IPS-15b (cell line): ENCODE data around the gene FRMPD1.
"Not testable (repeated sequence)": the region's sequence is repeated elsewhere in the genome, so short reads cannot be mapped to it uniquely, and the experiment has no call there.

Experiments
- H3K27me3 ChIP-seq: one replicate; pipeline ENCODE4 v1.6.1; 2013; ENCODE audit warnings: low read length; ENCODE audit not compliant: control insufficient read depth, insufficient read depth
- H3K36me3 ChIP-seq: one replicate; pipeline ENCODE4 v1.6.1; 2013; ENCODE audit warnings: low read length; ENCODE audit not compliant: control insufficient read depth, insufficient read depth
- H3K4me1 ChIP-seq: one replicate; pipeline ENCODE4 v1.6.1; 2013; ENCODE audit warnings: mild to moderate bottlenecking, low read length; ENCODE audit not compliant: control insufficient read depth, insufficient read depth
- H3K4me3 ChIP-seq: one replicate; pipeline ENCODE4 v1.5.1; 2013; ENCODE audit warnings: low read depth, low read length
- H3K9ac ChIP-seq: one replicate; pipeline ENCODE4 v1.6.1; 2013; ENCODE audit warnings: low read depth, mild to moderate bottlenecking, low read length
- H3K9me3 ChIP-seq: one replicate; pipeline ENCODE4 v1.6.1; 2013; ENCODE audit warnings: mild to moderate bottlenecking, low read length; ENCODE audit not compliant: control insufficient read depth, insufficient read depth

FRMPD1 gene, protein sequence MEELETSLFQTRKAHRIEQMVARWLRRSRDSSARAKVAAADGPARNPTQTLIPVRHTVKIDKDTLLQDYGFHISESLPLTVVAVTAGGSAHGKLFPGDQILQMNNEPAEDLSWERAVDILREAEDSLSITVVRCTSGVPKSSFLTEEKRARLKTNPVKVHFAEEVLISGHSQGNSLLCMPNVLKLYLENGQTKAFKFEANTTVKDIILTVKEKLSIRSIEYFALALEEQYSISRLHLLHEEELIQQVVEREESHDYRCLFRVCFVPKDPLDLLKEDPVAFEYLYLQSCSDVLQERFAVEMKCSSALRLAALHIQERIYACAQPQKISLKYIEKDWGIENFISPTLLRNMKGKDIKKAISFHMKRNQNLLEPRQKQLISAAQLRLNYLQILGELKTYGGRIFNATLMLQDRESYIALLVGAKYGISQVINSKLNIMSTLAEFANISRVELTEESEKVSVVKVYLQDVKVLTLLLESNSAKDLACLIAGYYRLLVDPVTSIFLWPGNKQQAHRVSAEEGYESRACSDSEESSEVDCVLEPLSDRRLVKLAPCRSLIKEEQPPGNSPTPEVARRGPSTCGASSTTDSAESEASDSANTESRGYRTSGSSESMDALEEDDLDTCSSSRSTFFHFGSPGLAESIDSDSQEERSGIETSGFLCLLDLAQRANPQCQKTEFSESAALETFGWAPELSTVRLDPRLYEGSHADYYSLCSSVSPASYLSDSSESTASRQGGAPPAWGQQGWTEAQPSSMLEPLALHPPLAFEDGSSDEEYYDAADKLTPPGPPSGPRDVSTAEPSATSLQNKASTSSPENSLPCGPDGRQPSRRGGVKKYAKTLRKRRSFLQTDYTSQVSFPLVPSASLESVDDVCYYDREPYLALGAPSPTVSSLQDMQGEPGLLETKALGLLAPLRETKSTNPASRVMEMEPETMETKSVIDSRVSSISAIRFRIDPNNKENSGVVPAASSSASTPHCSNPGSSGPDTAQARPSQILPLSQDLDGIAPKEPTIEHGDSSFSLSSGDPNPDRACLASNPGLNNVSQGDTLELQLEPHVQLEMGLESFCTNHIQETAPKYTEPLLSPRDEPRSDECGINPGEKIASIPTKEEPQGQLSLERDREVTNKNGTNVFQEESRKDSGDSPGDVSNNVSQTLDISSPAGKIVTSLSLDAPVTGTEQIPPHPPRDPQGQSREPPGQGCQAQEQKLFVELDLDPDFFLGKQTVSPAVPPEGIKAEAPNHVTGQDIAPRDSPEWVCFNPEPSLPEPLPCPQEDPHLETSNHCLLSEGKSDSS (N-terminal part only)

DNA sequence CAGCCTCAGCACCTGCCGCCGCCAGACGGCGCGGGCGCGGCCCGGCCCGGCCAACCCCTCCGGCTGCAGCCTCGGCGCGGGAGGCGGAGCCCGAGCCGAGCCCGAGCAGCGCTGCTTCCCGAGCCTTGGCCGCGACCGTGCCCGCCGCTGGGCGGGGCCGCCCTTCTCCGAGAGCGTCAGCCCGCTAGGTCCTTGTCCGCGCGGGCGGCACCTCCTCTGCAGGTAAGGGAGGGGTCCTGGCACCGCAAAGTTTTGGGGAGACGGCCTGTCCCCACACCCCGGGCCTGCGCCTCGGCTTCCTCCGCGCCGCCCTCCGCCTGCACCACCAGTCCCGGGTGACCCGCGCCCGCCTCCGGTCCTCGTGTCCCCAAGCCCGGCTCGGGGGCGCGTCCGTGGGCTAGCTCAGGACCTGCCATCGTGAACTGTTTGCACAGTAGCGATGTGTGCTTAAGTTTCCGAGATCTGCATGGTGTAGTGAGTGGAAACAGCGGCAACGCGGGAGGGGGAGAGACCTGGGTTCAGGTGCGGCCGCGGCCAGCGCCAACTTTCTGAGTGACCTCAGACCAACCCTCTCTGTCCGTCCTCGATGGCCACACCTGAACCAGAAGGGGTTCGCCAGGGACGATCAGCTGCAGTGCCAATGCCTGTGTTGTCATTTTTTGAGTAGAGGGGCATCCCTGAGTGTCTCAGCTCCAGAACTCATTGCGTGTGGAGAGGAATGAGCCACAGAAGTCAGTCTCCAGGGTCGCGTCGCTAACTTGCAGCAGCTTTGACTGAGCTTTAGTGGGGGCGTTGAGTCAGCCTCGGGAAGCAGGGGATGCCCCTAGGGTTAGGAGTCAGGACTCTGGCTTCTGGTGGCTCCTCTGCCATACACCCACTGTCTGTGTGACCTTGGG, at the start of gene FRMPD1:
Gene FRMPD1 (plus strand): TSS at position 82 of the 896 bp plus-strand sequence. CDS start 41,688 bp downstream, outside the sequence.
- no peak within 1 kb of the TSS for H3K9ac ChIP-seq
- no peaks in the 10 kb centered on the region for H3K4me1 ChIP-seq
- no peaks in the 10 kb centered on the region for H3K9me3 ChIP-seq
- H3K4me3 ChIP-seq, result peak within 1 kb of the TSS; percentile 65
- H3K36me3 ChIP-seq, result no peaks in the 10 kb centered on the region
- peaks cover 73% of the 10 kb centered on the region for H3K27me3 ChIP-seq

DNA sequence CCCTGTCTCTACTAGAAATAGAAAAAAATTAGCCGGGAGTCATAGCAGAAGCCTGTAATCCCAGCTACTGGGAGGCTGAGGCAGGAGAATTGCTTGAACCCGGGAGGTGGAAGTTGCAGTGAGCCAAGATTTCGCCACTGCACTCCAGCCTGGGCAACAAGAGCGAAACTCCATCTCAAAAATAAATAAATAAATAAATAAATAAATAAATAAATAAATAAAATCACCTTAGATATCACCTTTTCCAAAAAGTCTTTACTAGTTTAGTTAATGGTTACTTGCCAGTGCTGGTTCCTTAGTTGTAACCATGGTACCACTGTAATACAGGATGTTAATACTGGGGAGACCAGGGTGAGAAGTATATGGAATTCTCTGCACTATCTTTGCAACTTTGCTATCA, 48.7 kb upstream of the FRMPD1 start:
- H3K4me3 ChIP-seq, H3K4me1 ChIP-seq, H3K9ac ChIP-seq, H3K27me3 ChIP-seq, H3K9me3 ChIP-seq, H3K36me3 ChIP-seq: not testable (repeated sequence)

DNA sequence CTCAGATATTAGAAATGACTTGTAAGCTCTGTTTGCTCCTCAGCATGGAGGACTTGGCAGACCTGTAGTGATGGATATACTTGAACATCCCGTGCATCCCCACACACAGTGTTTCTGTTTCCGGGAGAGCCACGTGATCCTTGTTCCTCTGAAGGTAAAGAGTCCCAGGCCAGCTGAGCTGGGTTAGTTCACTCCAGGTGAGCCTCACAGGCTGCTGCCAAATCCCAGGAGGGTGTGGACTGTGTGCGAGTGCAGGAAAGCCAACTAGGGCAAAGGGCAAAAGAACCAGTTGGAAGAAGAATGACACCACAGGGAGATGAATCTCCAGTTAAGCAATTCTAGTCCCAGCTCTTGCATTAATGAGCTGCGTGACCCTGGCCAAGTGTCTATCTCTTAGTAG, 47.9 kb upstream of the FRMPD1 start:
- H3K9me3 ChIP-seq, result no peaks in the 10 kb centered on the region
- no peaks in the 10 kb centered on the region for H3K4me1 ChIP-seq
- no peak overlapping the region for H3K9ac ChIP-seq
- H3K4me3 ChIP-seq, result no peak overlapping the region
- H3K36me3 ChIP-seq, result no peaks in the 10 kb centered on the region
- H3K27me3 ChIP-seq, result no peaks in the 10 kb centered on the region

DNA sequence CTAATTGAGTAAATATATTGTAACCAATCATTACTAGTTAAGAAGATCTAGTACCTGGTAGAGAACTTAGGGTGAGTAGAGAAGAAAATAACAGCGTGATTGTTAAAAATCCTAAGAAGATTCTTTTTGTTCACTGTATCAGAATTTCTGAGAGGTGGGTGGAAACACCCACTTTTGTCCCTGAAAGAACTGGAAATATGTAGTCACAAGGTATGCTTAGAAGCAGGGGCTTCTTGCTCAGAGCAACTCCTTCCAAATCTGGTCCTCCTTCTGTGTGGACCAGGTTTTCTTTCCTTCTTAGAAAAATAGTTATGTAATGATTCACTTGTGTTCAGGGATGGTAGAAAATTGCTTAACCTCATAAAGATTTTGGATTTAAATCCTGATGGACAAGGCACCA, 46.5 kb upstream of the FRMPD1 start:
- Histone ChIP-seq H3K4me3 (no peak overlapping the region), H3K9ac (no peak overlapping the region), H3K9me3 (no peaks in the 10 kb centered on the region), H3K36me3 (no peaks in the 10 kb centered on the region), H3K27me3 (no peaks in the 10 kb centered on the region), H3K4me1 (no peaks in the 10 kb centered on the region)

DNA sequence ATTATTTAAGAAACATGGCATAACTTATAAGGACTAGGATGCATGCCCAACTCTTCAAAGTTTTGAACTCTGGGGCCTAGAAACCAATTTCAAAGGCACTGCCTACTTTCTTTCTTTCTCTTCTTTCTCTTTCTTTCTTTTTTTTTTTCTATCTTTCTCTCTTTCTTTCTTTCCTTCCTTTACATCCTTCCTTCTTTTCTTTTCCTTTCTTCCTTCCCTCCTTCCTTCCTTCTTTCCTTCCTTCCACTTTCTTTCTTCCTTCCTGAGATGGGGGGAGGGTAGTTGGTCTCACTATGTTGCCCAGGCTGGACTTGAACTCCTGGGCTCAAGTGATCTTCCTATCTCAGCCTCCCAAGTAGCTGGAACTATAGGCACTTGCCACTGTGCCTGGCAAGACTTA, 42.5 kb upstream of the FRMPD1 start:
- H3K9me3 ChIP-seq, result no peaks in the 10 kb centered on the region
- H3K9ac ChIP-seq, result no peak overlapping the region
- H3K4me1 ChIP-seq, result no peaks in the 10 kb centered on the region
- H3K4me3 ChIP-seq, result no peak overlapping the region
- no peaks in the 10 kb centered on the region for H3K36me3 ChIP-seq
- H3K27me3 ChIP-seq, result no peaks in the 10 kb centered on the region

DNA sequence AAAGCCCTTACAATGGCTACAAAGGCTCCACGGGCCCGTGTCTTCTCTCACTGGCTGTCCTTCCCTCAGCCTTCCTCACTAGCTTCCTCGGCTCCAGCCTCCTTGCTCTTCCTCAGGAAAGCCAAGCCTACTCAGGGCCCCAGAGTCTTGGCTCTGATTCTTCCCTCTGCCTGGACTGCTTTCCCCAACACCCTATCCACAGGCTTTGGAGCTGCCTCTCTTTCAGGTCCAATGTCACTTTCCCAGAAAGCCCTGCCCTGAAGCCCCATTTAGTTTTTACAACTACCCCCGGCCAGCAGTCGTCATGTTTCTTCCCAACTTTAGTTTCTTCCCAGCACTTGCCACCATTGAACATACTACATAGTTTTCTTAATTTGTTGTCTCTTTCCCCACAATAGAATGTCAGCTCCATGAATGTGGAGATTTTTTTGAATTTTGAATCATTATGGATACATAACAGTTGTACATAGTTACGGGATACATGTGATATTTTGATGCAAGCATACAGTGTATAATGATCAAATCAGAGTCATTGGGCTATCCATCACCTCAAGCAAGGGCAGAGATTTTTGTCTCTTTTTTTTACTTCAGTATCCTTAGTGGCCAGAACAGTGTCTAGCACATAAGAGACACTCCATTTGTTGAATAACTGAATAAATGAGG, 40.9 kb upstream of the FRMPD1 start:
- peaks cover 2% of the 10 kb centered on the region for H3K27me3 ChIP-seq
- no peaks in the 10 kb centered on the region for H3K4me1 ChIP-seq
- no peak overlapping the region for H3K9ac ChIP-seq
- no peaks in the 10 kb centered on the region for H3K9me3 ChIP-seq
- H3K36me3 ChIP-seq, result no peaks in the 10 kb centered on the region
- H3K4me3 ChIP-seq, result no peak overlapping the region

DNA sequence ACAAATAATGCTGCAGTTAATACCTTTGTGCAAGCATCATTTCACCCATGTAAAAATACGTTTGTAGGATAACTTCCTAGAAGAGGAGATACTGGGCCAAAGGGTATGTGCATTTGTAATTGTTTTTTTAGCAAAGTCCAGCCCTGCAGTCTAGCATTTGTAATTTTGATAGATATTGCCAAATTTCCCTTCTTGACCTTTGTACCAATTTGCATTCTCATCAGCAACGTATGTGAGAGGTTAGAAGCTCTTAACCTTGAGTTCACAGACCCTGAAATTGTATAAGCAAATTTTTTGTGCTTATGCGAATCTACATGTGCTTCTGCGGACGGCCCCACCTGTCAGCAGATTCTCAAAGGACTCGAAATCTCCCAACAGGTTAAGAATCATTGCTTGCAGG, 39.7 kb upstream of the FRMPD1 start:
- no peaks in the 10 kb centered on the region for H3K4me1 ChIP-seq
- no peak overlapping the region for H3K4me3 ChIP-seq
- no peak overlapping the region for H3K9ac ChIP-seq
- no peaks in the 10 kb centered on the region for H3K36me3 ChIP-seq
- peaks cover 2% of the 10 kb centered on the region for H3K27me3 ChIP-seq
- no peaks in the 10 kb centered on the region for H3K9me3 ChIP-seq

DNA sequence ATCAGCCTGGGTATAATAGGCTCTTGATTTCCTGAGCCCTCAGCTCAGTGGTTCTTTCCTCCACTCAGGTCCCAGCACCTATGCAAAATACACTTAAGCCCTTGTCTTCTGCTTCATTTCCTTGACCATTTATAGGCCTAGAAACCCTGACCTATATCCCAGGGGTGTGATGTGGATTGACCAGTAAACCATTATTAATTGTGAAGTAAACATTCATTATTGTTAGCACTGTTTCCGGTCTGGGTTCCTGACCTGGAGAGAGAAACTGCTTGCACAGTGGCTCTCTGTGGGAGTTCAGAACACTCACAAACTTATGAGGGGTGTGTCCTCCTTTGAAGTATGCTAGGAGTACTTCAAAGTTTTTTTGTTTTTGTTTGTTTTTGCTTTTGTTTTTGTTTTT, 38.8 kb upstream of the FRMPD1 start:
- no peaks in the 10 kb centered on the region for H3K9me3 ChIP-seq
- peaks cover 4% of the 10 kb centered on the region for H3K27me3 ChIP-seq
- H3K4me3 ChIP-seq, result no peak overlapping the region
- no peak overlapping the region for H3K9ac ChIP-seq
- H3K36me3 ChIP-seq, result no peaks in the 10 kb centered on the region
- H3K4me1 ChIP-seq, result no peaks in the 10 kb centered on the region

DNA sequence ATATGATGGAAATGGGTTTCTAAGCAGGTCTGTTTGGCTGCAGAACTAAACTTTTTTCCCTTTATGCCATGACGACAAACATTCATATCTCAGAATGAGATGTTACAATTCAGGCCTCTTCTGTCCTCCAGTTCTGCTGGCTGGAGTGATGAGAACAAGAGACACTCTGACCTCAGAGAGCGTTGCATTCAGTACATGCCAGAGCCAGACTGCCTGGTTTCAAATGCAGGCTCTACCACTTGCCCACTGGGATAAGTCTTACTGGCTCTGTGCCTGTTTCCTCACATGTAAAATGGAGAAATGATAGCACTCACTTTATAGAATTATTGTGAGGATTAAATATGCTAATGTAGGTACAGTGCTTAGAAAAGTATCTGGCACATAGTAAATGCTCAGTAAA, 33.6 kb upstream of the FRMPD1 start:
- no peaks in the 10 kb centered on the region for H3K36me3 ChIP-seq
- H3K9me3 ChIP-seq, result no peaks in the 10 kb centered on the region
- no peak overlapping the region for H3K9ac ChIP-seq
- peaks cover 6% of the 10 kb centered on the region for H3K27me3 ChIP-seq
- H3K4me3 ChIP-seq, result no peak overlapping the region
- H3K4me1 ChIP-seq, result no peaks in the 10 kb centered on the region

DNA sequence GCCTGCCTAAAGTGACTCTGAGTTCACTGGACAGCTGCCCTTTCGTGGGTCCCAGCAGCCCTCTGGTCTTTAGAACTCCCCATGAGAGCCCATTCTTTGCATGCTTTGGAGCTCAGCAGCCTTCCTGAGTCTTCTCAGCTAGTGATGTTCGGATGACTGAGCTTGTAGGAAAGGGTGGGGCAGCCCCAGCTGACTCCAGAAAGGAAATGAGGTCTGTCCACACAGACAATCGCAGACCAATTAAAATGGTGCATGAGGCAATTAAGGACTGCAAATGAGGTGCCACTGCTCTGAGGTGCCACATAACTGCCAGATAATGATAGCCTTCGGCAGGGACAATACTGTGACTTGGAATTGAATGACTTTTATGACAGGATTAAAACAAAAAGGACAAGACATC, 32.9 kb upstream of the FRMPD1 start:
- H3K4me1 ChIP-seq, result no peaks in the 10 kb centered on the region
- H3K9ac ChIP-seq, result no peak overlapping the region
- H3K4me3 ChIP-seq, result no peak overlapping the region
- no peaks in the 10 kb centered on the region for H3K9me3 ChIP-seq
- H3K36me3 ChIP-seq, result no peaks in the 10 kb centered on the region
- peaks cover 6% of the 10 kb centered on the region for H3K27me3 ChIP-seq
